GM12891 (cell line): ENCODE measurements around the gene BCKDK.

Experiments used
- DNase-seq: peaks from one replicate; pipeline ENCODE4 v3.0.0; 2011; ENCODE audit warnings: low spot score; ENCODE audit not compliant: insufficient read length
- FAIRE-seq: peaks from 2 replicates; lab custom pipeline; 2011; peaks lifted over from hg19 to GRCh38; lab: Jason Lieb, UNC
- PAX5 ChIP-seq: IDR thresholded peaks from 2 replicates; pipeline ENCODE4 v1.6.1; 2011; ENCODE audit warnings: low read length, moderate library complexity, mild to moderate bottlenecking; ENCODE audit not compliant: insufficient read depth, severe bottlenecking
- POLR2A ChIP-seq: IDR thresholded peaks from 2 replicates; pipeline ENCODE4 v1.6.1; 2011; ENCODE audit warnings: low read depth, low read length, control low read depth
- POLR2AphosphoS5 ChIP-seq: IDR thresholded peaks from 2 replicates; pipeline ENCODE4 v1.6.1; 2011; ENCODE audit warnings: low read depth, low read length, control low read depth
- POU2F2 ChIP-seq: IDR thresholded peaks from 2 replicates; pipeline ENCODE4 v1.6.1; 2011; ENCODE audit warnings: low read depth, mild to moderate bottlenecking, control low read depth, low read length, moderate library complexity
- SPI1 ChIP-seq: IDR thresholded peaks from 2 replicates; pipeline ENCODE4 v1.6.1; 2011; ENCODE audit warnings: low read depth, low read length, control low read depth
- TAF1 ChIP-seq: IDR thresholded peaks from 2 replicates; pipeline ENCODE4 v1.6.1; 2011; ENCODE audit warnings: low read depth, low read length, control low read depth

BCKDK gene

DNA sequence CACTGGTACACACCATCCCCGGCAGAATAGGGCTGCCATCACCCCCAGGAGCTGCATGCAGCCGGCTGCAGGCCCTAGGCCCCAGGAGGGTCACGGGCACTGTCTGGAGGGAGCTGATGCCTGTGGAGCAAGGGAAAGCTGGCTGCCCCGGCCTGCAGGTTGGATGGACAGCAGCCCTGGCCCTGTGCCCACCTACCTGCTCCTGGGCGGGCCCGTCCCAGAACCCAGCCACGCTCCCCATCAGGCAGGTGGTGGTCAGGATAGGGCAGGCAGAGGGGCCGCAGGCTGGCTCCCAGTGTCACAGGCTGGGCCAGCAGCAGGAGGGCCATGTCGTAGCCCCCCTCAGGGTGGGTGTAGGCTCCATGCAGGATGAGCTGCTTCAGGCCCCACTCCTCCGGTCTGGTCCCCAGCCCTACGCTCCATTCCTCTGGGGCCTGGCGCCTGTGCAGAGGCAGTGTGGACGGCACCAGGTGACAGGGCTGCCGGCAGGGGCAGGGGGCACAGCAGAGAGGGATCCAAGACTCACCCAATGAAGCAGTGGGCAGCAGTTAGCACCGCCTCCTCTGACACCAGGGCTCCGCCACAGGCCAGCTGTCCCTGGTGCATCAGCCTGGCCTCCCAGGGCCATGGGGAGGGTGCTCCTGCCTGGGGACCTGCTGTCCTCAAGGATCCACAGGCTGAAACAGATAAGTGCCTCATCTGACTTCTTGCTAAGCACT lies 23.4 kb upstream of the BCKDK start:
- DNase-seq (no peak), FAIRE-seq (no peak)
- TF ChIP-seq POLR2A (no peak), POLR2AphosphoS5 (no peak), POU2F2 (no peak), PAX5 (no peak)

DNA sequence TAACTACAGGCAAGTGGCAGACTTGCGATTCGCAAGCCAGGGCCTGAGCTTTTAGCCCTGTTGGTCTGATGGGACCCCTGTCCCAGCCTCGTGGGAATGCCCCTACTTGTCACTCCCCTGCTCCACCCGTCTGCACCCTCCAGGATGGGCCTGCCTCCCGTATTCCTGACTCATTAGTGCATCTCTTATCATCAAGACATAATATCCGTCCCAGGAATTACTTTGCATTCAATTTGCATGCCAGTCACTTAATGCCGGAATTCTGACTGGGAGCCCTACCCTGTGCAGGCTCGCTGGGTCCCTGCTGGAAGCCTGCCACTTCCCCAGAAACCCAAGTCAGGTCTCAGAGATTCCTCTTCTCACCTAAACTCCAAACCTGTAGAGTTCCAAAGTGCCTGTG lies 22.8 kb upstream of the BCKDK start:
- TF ChIP-seq POLR2AphosphoS5, result no peak
- TF ChIP-seq SPI1, result no peak
- no peak for TF ChIP-seq POLR2A
- TF ChIP-seq POU2F2, result no peak
- no peak for TF ChIP-seq PAX5
- no peak for TF ChIP-seq TAF1

DNA sequence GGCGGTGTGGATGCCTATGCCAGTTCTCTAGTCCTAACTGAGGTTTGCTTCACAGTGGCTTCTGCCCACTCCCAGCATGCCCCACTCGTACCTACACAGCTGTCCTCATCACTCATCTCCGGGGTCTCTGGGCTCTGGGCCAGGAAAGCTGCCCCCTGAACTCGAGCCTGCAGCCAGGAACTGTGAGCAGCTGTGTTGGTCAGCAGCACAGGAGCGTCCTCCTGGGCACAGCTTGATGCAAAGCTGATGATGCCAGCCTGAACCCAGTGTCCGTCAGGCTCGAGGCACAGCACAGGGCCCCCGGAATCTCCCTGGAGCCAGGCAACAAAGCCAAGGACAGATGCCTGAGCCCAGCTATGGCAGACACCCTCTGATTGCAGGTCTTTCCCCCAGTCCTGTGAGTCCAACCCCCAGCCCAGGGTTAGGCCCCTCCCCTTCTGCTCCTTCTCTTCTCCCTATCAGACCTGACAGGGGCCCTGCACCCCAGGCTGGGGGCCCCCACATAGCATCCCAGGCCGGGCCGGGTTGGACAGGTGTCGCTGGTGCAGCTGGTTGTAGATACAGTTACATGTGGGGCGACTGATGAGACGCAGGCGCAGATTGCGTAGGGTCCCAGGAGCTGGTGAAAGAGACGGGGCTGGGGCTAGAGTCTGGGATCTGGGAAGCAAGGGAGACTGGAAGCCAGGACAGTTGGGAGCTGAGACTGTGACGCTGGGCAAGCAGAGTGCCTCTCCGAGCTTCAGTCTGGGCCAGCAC lies 22.1 kb upstream of the BCKDK start:
- FAIRE-seq (no peak), DNase-seq (no peak)
- TF ChIP-seq PAX5 (no peak), TAF1 (no peak), POU2F2 (no peak), POLR2A (no peak), SPI1 (no peak), POLR2AphosphoS5 (no peak)

More for the DNA sequence above, 22.8 kb upstream of the BCKDK start:
- DNase-seq (no peak), FAIRE-seq (no peak)

- no peak for FAIRE-seq
- TF ChIP-seq SPI1, result no peak
- no peak for TF ChIP-seq POLR2A
- no peak for TF ChIP-seq POLR2AphosphoS5
- no peak for TF ChIP-seq TAF1
- no peak for TF ChIP-seq PAX5
- TF ChIP-seq POU2F2, result no peak
Measured at GRCh38 chr16:31086629-31086906, 21.6 kb upstream of the BCKDK start.

DNA sequence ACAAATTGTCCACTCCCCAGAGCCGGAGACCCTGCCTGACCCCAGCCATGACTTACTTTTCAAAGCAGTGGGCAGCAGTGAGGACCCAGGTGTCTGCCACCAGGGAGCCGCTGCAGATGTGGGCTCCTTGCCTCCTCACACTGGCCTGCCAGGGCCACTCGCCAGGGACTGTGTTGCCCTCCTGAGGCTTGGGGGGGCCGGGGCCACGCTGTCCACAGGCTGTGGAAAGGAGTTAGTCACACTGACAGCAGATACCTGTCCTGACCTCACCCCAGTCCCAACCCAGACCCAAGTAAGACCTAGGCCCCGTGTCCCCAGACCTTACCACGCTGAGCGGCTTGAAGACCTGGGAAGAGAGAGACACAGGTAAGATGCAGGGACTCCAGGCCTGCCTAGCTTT lies 20.7 kb upstream of the BCKDK start:
- FAIRE-seq, result no peak
- TF ChIP-seq SPI1 (no peak), POU2F2 (no peak), TAF1 (no peak), POLR2A (no peak), POLR2AphosphoS5 (no peak)
- no peak for DNase-seq

More at GRCh38 chr16:31086629-31086906, 21.6 kb upstream of the BCKDK start:
- DNase-seq, result no peak

DNA sequence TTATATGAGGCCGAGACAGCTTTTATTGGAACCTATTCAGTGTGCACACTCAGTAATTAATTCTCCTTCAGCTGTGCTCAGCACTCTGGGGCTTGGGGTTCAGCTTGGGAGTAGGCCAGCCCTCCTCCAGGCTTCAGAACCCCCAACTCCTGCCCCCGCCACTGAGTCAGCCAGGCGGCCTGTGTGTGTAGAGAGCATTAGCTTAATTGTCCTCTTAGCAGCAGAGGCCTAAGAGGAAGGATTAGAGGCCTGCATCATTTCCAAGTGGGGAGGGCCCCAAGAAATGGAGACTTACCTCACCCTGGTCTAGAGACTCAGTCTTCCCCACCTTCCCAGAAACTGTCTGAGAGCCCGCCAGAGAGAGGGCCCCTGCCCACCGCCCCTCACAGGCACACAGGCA lies 20.2 kb upstream of the BCKDK start:
- no peak for DNase-seq
- TF ChIP-seq POU2F2 (no peak), TAF1 (no peak), POLR2A (no peak), SPI1 (no peak)
- no peak for FAIRE-seq

GRCh38 chr16:31088459-31089183 lies 19.6 kb upstream of the BCKDK start, which contains the start of gene PRSS53:
TSS of gene PRSS53 (minus strand) at chr16:31088943. CDS start at chr16:31088809, 134 bp downstream.
- FAIRE-seq (no peak), DNase-seq (no peak)

DNA sequence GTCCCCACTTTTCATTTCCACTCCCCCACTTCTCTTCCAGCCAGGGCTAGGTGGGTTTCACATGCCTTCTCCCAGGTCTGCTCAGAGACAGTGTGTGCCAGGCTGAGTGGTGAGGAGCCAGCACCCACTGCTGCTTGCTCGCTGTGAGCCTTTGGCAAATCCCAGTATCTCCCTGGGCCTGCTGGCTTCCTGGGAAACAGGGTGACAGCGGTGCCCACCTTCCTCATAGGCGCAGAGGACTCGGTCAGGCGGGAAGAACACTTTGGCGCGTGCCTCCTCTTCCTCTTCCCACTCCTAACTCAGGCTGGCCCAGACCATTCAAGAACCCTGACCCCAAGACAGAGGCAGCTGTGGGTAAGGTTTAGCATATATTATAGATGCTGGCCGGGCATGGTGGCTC lies 19.0 kb upstream of the BCKDK start:
- FAIRE-seq (no peak), DNase-seq (no peak)

More at GRCh38 chr16:31088459-31089183, 19.6 kb upstream of the BCKDK start, which contains the start of gene PRSS53:
- TF ChIP-seq PAX5 (no peak), POLR2A (no peak), POU2F2 (no peak), TAF1 (no peak), SPI1 (no peak)

DNA sequence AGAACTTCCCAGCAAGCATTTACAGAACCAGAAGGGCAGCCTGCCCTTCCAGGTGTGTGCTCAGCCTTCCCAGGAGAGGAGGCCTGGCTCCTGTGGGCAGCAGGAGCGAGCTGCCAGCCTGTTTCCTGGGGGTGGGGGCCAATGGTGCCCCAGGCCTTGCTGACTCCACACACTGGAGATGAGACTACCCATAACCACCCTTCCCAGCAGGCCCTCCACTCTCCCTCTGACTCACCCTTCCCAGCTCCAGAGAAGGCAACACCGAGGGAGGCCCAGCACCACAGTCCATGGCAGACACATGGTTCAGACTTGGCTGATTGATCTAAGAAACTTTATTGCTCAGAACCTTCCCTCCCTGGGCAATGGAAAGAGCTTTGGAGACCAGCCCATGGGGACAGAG lies 17.6 kb upstream of the BCKDK start:
- TF ChIP-seq PAX5 (no peak), POLR2A (no peak), POLR2AphosphoS5 (no peak), POU2F2 (no peak), SPI1 (no peak), TAF1 (no peak)
- no peak for FAIRE-seq
- DNase-seq, result no peak

More for the DNA sequence above, 19.0 kb upstream of the BCKDK start:
- TF ChIP-seq TAF1 (no peak), POU2F2 (no peak), POLR2A (no peak), POLR2AphosphoS5 (no peak), PAX5 (no peak), SPI1 (no peak)
